K562 (cell line): Measurements from ENCODE around the gene SPATS2L.

Experiments used
- BHLHE40 ChIP-seq: IDR thresholded peaks from 2 replicates; pipeline ENCODE4 v1.6.1; 2011; ENCODE audit warnings: low read length, improper control_type of control experiment
- CTCF ChIP-seq, 3 experiments: IDR thresholded peaks in 2 of 3; conservative IDR thresholded peaks in 1 of 3; 2 replicates each; pipeline ENCODE4 v1.5.1; 2011 to 2012; ENCODE audit warnings: low read length in 3 of 3, mild to moderate bottlenecking in 3 of 3, control low read depth in 2 of 3, improper control_type of control experiment in 1 of 3, inconsistent platforms in 1 of 3, low read depth in 1 of 3, mixed read lengths in 1 of 3, moderate library complexity in 1 of 3; ENCODE audit not compliant: insufficient read depth in 2 of 3
- DIDO1 ChIP-seq: fragments of 450-650 bp; IDR thresholded peaks from 2 replicates; pipeline ENCODE4 v1.6.1; 2016; ENCODE audit warnings: low read depth, missing biosample characterization, missing genetic modification characterization
- E2F6 ChIP-seq, 2 experiments: IDR thresholded peaks; 2 replicates each; pipeline ENCODE4 v1.6.1; 2011; ENCODE audit warnings: borderline replicate concordance in 1 of 2, control low read depth in 1 of 2, low read depth in 1 of 2, low read length in 1 of 2, mild to moderate bottlenecking in 1 of 2, mixed read lengths in 1 of 2, moderate library complexity in 1 of 2; ENCODE audit not compliant: insufficient read depth in 1 of 2, insufficient read length in 1 of 2, poor library complexity in 1 of 2, severe bottlenecking in 1 of 2; ENCODE audit errors: extremely low read depth in 1 of 2
- EHMT2 ChIP-seq: fragments of 450-650 bp; IDR thresholded peaks from 2 replicates; pipeline ENCODE4 v1.6.1; 2018; ENCODE audit warnings: antibody characterized with exemption
- GATAD2B ChIP-seq: fragments of 450-650 bp; IDR thresholded peaks from 2 replicates; pipeline ENCODE4 v1.6.1; 2017; ENCODE audit warnings: mild to moderate bottlenecking, borderline replicate concordance
- POLR2A ChIP-seq: fragments of 450-650 bp; conservative IDR thresholded peaks from 2 replicates; pipeline ENCODE4 v1.6.1; 2016
- RUNX1 ChIP-seq: sonication (generic); IDR thresholded peaks from 2 replicates; pipeline ENCODE4 v1.6.1; 2016; ENCODE audit warnings: antibody characterized with exemption, low read depth
- STAT5B ChIP-seq: fragments of 250-450 bp; sonication (Bioruptor Pico); IDR thresholded peaks from 2 replicates; pipeline ENCODE4 v1.8.0; 2021; ENCODE audit warnings: mild to moderate bottlenecking, inconsistent platforms
- ZNF263 ChIP-seq: sonication (generic); formaldehyde crosslinking; IDR thresholded peaks from 2 replicates; pipeline ENCODE4 v1.8.0; 2022; ENCODE audit warnings: mild to moderate bottlenecking, missing genetic modification reagents, borderline replicate concordance
- ZNF589 ChIP-seq: fragments of 200-800 bp; sonication (Bioruptor generic); IDR thresholded peaks from 2 replicates; pipeline ENCODE4 v1.6.1; 2016; ENCODE audit warnings: low read depth, missing genetic modification characterization, missing compliant biosample characterization
- ZSCAN29 ChIP-seq: fragments of 450-650 bp; IDR thresholded peaks from 2 replicates; pipeline ENCODE4 v1.6.1; 2017
- TF ChIP-seq, protein P1 (sequence below): sonication (generic); formaldehyde crosslinking; IDR thresholded peaks from 2 replicates; pipeline ENCODE4 v1.8.0; 2023; ENCODE audit warnings: mild to moderate bottlenecking, missing genetic modification reagents
- TF ChIP-seq, protein P2 (sequence below): IDR thresholded peaks from 3 replicates; pipeline ENCODE4 v1.6.1; 2011; ENCODE audit warnings: borderline replicate concordance, mild to moderate bottlenecking; ENCODE audit not compliant: insufficient read length, insufficient read depth

DNA sequence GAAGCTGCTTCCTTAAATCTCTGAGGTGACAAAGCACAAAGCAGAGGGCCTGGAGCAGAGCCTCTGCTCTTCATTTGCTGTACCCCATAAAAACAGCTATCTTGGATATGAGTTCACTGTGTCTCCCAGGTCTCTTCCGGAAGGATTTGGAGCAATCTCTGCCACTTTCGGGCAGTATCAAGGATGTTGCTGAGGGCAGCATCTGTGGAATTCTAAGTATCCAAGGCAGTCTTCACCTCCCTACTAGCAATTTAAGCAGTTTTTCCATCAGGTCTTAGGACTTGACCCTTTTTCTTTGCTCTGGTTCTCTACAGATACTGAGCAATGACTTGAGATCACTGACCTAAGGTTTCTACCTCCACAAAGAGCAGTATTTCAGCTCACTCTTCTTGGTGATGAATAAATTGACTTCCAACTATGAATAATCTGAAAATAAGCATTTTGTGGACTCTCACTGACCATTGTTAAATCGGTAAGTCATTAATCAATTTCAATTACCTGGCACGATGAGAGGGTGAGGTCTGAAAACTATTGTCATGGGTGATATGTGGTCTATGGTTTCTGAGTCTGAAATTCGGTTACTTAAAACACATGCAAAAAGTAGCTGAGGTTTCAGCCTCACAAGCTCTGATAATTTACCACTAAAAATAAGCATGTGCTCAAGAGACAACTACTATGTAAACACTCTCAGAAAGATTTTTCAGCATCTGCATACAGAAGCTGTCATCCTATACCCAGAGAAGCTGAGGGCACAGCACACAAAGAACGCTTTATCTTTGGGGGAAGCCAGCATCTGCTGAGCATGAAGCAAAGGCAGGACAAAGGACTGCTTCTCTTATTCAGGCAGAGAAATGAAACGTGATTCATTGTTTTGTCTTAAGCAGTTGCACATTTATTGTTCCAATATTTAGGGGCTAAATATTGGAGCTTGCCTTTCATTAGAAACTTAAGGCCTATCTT, 32.1 kb upstream of the SPATS2L start:
- TF ChIP-seq RUNX1 (no peak), ZNF589 (CRISPR knock-in tag) (no peak), STAT5B (no peak), GATAD2B (no peak), ZSCAN29 (no peak), CTCF (IDR thresholded peaks at IDR 0.05 in 2 of 3, conservative IDR thresholded peaks at IDR 0.05 in 1 of 3; ENCODE audit: insufficient read depth in 2 of 3, low read depth in 1 of 3, low read length in 3 of 3) (no peak), EHMT2 (no peak), DIDO1 (tag) (no peak), E2F6 (IDR thresholded peaks at IDR 0.05; ENCODE audit: borderline replicate concordance in 1 of 2, extremely low read depth in 1 of 2, insufficient read depth in 1 of 2, insufficient read length in 1 of 2, low read depth in 1 of 2, low read length in 1 of 2, poor library complexity in 1 of 2, severe bottlenecking in 1 of 2) (no peak), ZNF263 (no peak), POLR2A (no peak), BHLHE40 (no peak)
- TF ChIP-seq, protein P1, sequence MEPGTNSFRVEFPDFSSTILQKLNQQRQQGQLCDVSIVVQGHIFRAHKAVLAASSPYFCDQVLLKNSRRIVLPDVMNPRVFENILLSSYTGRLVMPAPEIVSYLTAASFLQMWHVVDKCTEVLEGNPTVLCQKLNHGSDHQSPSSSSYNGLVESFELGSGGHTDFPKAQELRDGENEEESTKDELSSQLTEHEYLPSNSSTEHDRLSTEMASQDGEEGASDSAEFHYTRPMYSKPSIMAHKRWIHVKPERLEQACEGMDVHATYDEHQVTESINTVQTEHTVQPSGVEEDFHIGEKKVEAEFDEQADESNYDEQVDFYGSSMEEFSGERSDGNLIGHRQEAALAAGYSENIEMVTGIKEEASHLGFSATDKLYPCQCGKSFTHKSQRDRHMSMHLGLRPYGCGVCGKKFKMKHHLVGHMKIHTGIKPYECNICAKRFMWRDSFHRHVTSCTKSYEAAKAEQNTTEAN (CRISPR knock-in tag) = no peak
- TF ChIP-seq, protein P2, sequence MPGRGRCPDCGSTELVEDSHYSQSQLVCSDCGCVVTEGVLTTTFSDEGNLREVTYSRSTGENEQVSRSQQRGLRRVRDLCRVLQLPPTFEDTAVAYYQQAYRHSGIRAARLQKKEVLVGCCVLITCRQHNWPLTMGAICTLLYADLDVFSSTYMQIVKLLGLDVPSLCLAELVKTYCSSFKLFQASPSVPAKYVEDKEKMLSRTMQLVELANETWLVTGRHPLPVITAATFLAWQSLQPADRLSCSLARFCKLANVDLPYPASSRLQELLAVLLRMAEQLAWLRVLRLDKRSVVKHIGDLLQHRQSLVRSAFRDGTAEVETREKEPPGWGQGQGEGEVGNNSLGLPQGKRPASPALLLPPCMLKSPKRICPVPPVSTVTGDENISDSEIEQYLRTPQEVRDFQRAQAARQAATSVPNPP = no peak
